WERI-Rb-1 (cell line): ENCODE results near the gene CAMTA1.
A peak's percentile ranks its signal among the peaks of the same experiment; 100 is the strongest.

Experiments used
- DNase-seq: peaks from one replicate; pipeline ENCODE4 v3.0.0-alpha.2; 2020
- H3K27ac ChIP-seq: fragments of 250-450 bp; sonication (Bioruptor Pico); 2 replicates; pipeline ENCODE4 v1.5.1; 2020; ENCODE audit warnings: mild to moderate bottlenecking, moderate library complexity
- H3K27me3 ChIP-seq: fragments of 250-450 bp; sonication (Bioruptor Pico); 2 replicates; pipeline ENCODE4 v1.5.1; 2021; ENCODE audit warnings: mild to moderate bottlenecking, low read depth, moderate library complexity; ENCODE audit not compliant: insufficient read depth, severe bottlenecking
- H3K36me3 ChIP-seq: fragments of 250-450 bp; sonication (Bioruptor Pico); 2 replicates; pipeline ENCODE4 v1.5.1; 2020; ENCODE audit warnings: mild to moderate bottlenecking, moderate library complexity
- H3K4me3 ChIP-seq: 2 replicates; pipeline ENCODE4 v1.5.1; 2011; ENCODE audit warnings: low read depth, mild to moderate bottlenecking, control low read depth, low read length
- H3K9me3 ChIP-seq: fragments of 250-450 bp; sonication (Bioruptor Pico); 2 replicates; pipeline ENCODE4 v1.5.1; 2021; ENCODE audit warnings: mild to moderate bottlenecking, moderate library complexity; ENCODE audit not compliant: severe bottlenecking
- CTCF ChIP-seq: IDR thresholded peaks from 2 replicates; pipeline ENCODE4 v1.5.1; 2011; ENCODE audit warnings: low read depth, mild to moderate bottlenecking, control low read depth, inconsistent platforms, low read length

The CAMTA1 gene

GRCh38 chr1:7679873-7680206 lies 894.6 kb downstream of the CAMTA1 start:
- no peak for DNase-seq
- Histone ChIP-seq H3K4me3 (peak overlapping the region; percentile 58), H3K27ac (peak overlapping the region; percentile 99), H3K9me3 (no peaks in the 10 kb centered on the region), H3K27me3 (no peaks in the 10 kb centered on the region), H3K36me3 (no peaks in the 10 kb centered on the region)
- no peak for TF ChIP-seq CTCF

- no peak for TF ChIP-seq CTCF
- DNase-seq: peak; percentile 73
- Histone ChIP-seq H3K27me3 (no peaks in the 10 kb centered on the region), H3K27ac (peak overlapping the region; percentile 99), H3K9me3 (no peaks in the 10 kb centered on the region), H3K4me3 (peak overlapping the region; percentile 58), H3K36me3 (no peaks in the 10 kb centered on the region)
These were observed 895.1 kb downstream of the CAMTA1 start for GRCh38 chr1:7680207-7680954.

GRCh38 chr1:7680955-7681268 lies 895.7 kb downstream of the CAMTA1 start:
- peak overlapping the region; percentile 58 for H3K4me3 ChIP-seq
- H3K27ac ChIP-seq: peak overlapping the region; percentile 99
- no peak for DNase-seq
- 0 out of 2 replicates have a peak, but pooled peaks have one; percentile 13 for TF ChIP-seq CTCF
- no peaks in the 10 kb centered on the region for H3K9me3 ChIP-seq
- H3K36me3 ChIP-seq: no peaks in the 10 kb centered on the region
- H3K27me3 ChIP-seq: no peaks in the 10 kb centered on the region

GRCh38 chr1:7681401-7681800 lies 896.1 kb downstream of the CAMTA1 start:
- TF ChIP-seq CTCF: no peak
- H3K27me3 ChIP-seq: no peaks in the 10 kb centered on the region
- peak overlapping the region; percentile 99 for H3K27ac ChIP-seq
- no peak for DNase-seq
- peak overlapping the region; percentile 11 for H3K4me3 ChIP-seq
- H3K9me3 ChIP-seq: no peaks in the 10 kb centered on the region
- H3K36me3 ChIP-seq: no peaks in the 10 kb centered on the region

- Histone ChIP-seq H3K36me3 (no peaks in the 10 kb centered on the region), H3K4me3 (no peak overlapping the region), H3K27me3 (no peaks in the 10 kb centered on the region), H3K27ac (peak overlapping the region; percentile 41; the same call in 1 of the 2 replicates), H3K9me3 (no peaks in the 10 kb centered on the region)
- no peak for DNase-seq
- no peak for TF ChIP-seq CTCF
These were observed 898.3 kb downstream of the CAMTA1 start for GRCh38 chr1:7683521-7683920.

GRCh38 chr1:7684132-7684531 lies 898.9 kb downstream of the CAMTA1 start:
- TF ChIP-seq CTCF: no peak
- Histone ChIP-seq H3K9me3 (no peaks in the 10 kb centered on the region), H3K27ac (no peak overlapping the region), H3K4me3 (no peak overlapping the region), H3K27me3 (no peaks in the 10 kb centered on the region), H3K36me3 (no peaks in the 10 kb centered on the region)
- DNase-seq: peak; percentile 42
